ENCODE results near the gene MFSD1.
A peak's percentile ranks its signal among the peaks of the same experiment; 100 is the strongest.

MFSD1 gene

DNA sequence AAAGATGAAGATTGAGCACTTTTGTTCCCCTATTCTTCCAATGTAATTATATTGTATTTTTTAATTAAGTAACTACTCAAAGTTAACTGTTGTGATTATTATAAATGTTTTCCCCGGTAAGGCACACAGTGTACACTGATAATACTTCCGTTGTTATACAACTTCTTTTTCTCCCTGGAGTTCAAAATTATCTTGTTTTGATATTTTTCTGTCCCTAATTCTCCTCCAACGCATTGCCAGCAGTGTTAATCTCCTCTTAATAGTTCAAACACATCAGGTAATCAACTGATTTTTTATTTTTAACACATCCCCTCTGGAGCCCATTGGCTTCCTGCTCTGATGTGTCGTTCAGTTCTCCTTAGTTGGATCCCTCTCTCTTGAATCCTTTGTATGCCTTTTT is 32.3 kb upstream of the MFSD1 start:
- 86 to 90% methylated on average over 3 of the region's 4 CpGs for WGBS, 2 experiments (ENCODE audit: insufficient coverage in 2 of 2)
- Histone ChIP-seq H3K9me3 (ENCODE audit: control insufficient read depth, low read length) (no peaks in the 10 kb centered on the region), H3K36me3 (ENCODE audit: control insufficient read depth, insufficient read depth, low read length) (no peaks in the 10 kb centered on the region), H3K4me3 (ENCODE audit: extremely low read depth, insufficient read depth, low read length, poor library complexity, severe bottlenecking) (no peak overlapping the region), H3K27ac (ENCODE audit: low read depth, low read length, severe bottlenecking) (peak overlapping the region; percentile 55), H3K4me1 (ENCODE audit: control insufficient read depth, insufficient read depth, low read length, poor library complexity, severe bottlenecking) (peaks cover 30% of the 10 kb centered on the region)

DNA sequence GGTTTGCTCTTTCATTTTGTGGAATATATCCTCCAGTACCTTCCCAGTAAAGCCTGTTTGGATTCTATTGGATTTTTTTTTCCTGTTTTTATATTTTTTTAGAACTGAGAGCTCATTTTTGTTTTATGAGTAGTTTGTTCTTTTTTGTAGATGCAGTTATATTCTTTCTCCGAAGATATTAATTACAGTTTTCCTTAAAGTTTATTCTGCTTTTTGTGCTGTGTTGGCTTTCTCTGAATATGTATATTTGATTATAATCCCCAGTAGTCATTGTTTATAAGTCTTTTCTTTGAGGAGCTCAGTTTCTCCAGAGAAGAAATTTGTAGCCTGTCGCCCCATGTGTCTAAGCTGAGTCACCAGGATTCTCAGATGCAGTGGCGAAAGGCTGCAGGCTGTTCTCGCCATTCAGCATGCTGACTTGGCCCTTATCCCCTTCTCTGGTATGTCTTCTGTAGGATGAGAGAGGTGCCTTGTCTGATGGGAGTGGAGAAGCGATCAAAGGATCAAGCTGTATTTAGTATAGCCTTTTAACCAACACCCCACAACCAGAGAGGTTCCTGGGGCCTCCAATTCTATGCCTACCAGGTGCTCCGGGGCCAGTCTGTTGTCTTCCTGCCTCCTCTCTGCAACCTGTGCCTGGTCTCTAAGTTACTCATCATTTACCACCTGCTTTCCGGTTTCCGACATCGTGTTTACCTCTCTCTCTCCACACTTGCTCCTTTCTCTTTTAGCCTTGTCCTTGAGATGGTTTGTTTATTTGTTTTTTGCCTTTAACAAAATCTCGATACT is 31.7 kb upstream of the MFSD1 start:
- H3K9me3 ChIP-seq (ENCODE audit: control insufficient read depth, low read length), result no peaks in the 10 kb centered on the region
- H3K27ac ChIP-seq (ENCODE audit: low read depth, low read length, severe bottlenecking), result peak overlapping the region; percentile 55
- no peaks in the 10 kb centered on the region for H3K36me3 ChIP-seq (ENCODE audit: control insufficient read depth, insufficient read depth, low read length)
- 68 to 98% methylated on average over 3 to 4 of the region's 10 CpGs for WGBS, 2 experiments (ENCODE audit: insufficient coverage in 2 of 2)
- H3K4me3 ChIP-seq (ENCODE audit: extremely low read depth, insufficient read depth, low read length, poor library complexity, severe bottlenecking), result no peak overlapping the region
- peaks cover 30% of the 10 kb centered on the region for H3K4me1 ChIP-seq (ENCODE audit: control insufficient read depth, insufficient read depth, low read length, poor library complexity, severe bottlenecking)

DNA sequence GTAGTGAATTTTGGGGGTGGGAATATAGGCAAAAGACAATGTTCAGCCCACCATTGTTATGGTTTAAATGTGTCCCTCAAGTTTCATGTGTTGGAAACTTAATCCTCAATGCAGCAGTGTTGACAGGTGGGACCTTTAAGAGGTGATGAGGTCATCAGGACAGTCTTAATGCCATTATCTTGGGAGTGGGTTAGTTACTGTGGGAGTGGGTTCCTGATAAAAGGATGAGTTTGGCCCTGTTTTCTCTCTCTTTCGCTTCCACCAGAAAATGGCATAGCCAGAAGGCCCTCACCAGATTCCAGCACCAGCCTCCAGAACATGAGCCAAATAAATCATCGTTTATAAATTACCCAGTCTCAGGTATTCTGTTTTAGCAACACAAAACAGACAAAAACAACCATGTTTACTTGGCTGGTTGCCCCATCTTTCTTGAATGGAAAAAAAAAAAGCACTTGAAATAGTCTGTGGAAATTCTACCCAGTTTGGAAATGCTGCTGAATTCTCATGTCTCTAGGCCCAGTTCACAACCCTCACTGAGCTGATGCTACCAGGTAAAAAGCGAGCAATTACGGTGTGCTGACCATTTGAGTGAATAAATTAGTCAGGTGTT is 31.0 kb upstream of the MFSD1 start:
- WGBS, 2 experiments (ENCODE audit: insufficient coverage in 2 of 2), result 80 to 91% methylated on average over 3 to 4 of the region's 4 CpGs
- H3K27ac ChIP-seq (ENCODE audit: low read depth, low read length, severe bottlenecking), result no peak overlapping the region
- H3K4me1 ChIP-seq (ENCODE audit: control insufficient read depth, insufficient read depth, low read length, poor library complexity, severe bottlenecking), result peaks cover 30% of the 10 kb centered on the region
- no peak overlapping the region for H3K4me3 ChIP-seq (ENCODE audit: extremely low read depth, insufficient read depth, low read length, poor library complexity, severe bottlenecking)
- no peaks in the 10 kb centered on the region for H3K9me3 ChIP-seq (ENCODE audit: control insufficient read depth, low read length)
- H3K36me3 ChIP-seq (ENCODE audit: control insufficient read depth, insufficient read depth, low read length), result no peaks in the 10 kb centered on the region

DNA sequence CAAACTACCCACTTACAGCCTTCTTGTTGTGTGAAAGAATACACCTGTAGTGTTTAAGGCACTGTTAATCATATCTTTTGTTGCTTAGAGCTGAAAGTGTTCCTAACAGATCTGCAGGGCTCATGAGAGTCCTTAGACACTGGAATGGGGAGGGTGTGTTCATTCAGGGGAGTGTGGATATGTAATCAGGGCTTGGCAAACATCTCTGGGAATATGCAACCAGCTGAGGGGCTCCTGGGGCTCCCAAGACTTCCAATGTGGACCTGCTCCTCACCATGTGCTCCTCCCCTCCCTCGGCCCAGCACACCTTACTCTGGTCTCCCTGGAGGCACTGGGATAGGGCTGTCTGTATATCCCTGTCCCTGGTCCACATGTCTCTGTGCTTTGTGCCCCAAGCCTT is 30.3 kb upstream of the MFSD1 start:
- WGBS, 2 experiments (ENCODE audit: insufficient coverage in 2 of 2), result 83 to 100% methylated on average over 1 of the region's 1 CpG
- H3K9me3 ChIP-seq (ENCODE audit: control insufficient read depth, low read length), result no peaks in the 10 kb centered on the region
- H3K27ac ChIP-seq (ENCODE audit: low read depth, low read length, severe bottlenecking), result no peak overlapping the region

GRCh38 chr3:158771982-158772381 is 29.9 kb upstream of the MFSD1 start:
- Histone ChIP-seq H3K36me3 (ENCODE audit: control insufficient read depth, insufficient read depth, low read length) (no peaks in the 10 kb centered on the region), H3K4me3 (ENCODE audit: extremely low read depth, insufficient read depth, low read length, poor library complexity, severe bottlenecking) (no peak overlapping the region), H3K9me3 (ENCODE audit: control insufficient read depth, low read length) (no peaks in the 10 kb centered on the region), H3K4me1 (ENCODE audit: control insufficient read depth, insufficient read depth, low read length, poor library complexity, severe bottlenecking) (peaks cover 30% of the 10 kb centered on the region), H3K27ac (ENCODE audit: low read depth, low read length, severe bottlenecking) (no peak overlapping the region)
- 95 to 100% methylated on average over 2 to 3 of the region's 3 CpGs for WGBS, 2 experiments (ENCODE audit: insufficient coverage in 2 of 2)

More for the DNA sequence above, 30.3 kb upstream of the MFSD1 start:
- Histone ChIP-seq H3K36me3 (ENCODE audit: control insufficient read depth, insufficient read depth, low read length) (no peaks in the 10 kb centered on the region), H3K4me1 (ENCODE audit: control insufficient read depth, insufficient read depth, low read length, poor library complexity, severe bottlenecking) (peaks cover 30% of the 10 kb centered on the region), H3K4me3 (ENCODE audit: extremely low read depth, insufficient read depth, low read length, poor library complexity, severe bottlenecking) (no peak overlapping the region)

- Histone ChIP-seq H3K36me3 (ENCODE audit: control insufficient read depth, insufficient read depth, low read length) (no peaks in the 10 kb centered on the region), H3K4me1 (ENCODE audit: control insufficient read depth, insufficient read depth, low read length, poor library complexity, severe bottlenecking) (peaks cover 35% of the 10 kb centered on the region), H3K9me3 (ENCODE audit: control insufficient read depth, low read length) (no peaks in the 10 kb centered on the region), H3K27ac (ENCODE audit: low read depth, low read length, severe bottlenecking) (no peak overlapping the region), H3K4me3 (ENCODE audit: extremely low read depth, insufficient read depth, low read length, poor library complexity, severe bottlenecking) (no peak overlapping the region)
These were observed 28.7 kb upstream of the MFSD1 start for GRCh38 chr3:158773166-158773565.

DNA sequence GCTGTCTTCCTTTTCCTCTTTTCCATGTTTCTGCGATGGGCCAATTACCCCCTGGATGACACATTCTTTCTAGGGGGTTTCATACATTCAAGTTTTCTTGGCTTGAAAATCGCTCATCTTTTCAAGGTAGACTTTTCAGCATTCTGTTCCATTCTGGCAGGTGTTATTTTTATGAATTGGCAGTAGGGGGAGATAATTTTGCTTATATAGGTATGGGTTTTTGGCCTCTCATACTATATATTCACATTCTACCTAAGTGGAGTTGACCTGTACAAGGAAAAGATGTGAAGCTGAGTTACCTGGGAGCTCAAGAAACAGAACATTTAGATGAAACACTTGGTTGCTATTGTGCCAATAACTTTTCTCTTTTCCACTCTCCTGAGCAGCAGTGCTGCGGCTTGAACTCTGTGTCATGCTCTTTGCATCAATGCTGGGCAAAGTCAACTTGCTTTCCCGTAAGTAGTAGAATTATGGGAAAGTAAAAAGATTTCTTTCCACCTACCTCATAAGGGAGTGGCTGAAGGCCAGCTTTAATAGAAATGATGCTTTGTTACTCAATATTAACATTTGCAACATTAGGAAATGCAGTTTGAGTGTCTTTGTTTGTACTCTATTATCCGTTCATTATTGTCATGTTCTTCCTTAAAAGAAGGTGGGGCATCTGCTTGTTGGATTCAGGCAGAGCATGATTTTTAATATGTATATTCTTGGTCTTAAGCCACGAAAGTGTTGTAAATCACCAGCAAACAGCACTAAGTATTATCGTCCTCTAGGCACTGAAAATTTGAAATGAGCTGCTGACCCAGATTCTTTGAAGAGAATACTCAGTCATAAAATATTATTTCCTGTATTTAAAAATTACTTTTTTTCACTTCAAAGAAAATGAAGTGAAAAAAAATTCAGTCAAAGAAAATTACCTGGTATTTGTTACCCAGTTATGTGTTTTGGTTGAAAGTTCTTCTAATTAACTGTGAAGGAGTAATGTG is 27.7 kb upstream of the MFSD1 start:
- 83 to 94% methylated on average over 1 to 2 of the region's 7 CpGs for WGBS, 2 experiments (ENCODE audit: insufficient coverage in 2 of 2)
- no peaks in the 10 kb centered on the region for H3K9me3 ChIP-seq (ENCODE audit: control insufficient read depth, low read length)
- H3K4me1 ChIP-seq (ENCODE audit: control insufficient read depth, insufficient read depth, low read length, poor library complexity, severe bottlenecking), result peaks cover 25% of the 10 kb centered on the region
- H3K27ac ChIP-seq (ENCODE audit: low read depth, low read length, severe bottlenecking), result no peak overlapping the region
- H3K4me3 ChIP-seq (ENCODE audit: extremely low read depth, insufficient read depth, low read length, poor library complexity, severe bottlenecking), result no peak overlapping the region
- H3K36me3 ChIP-seq (ENCODE audit: control insufficient read depth, insufficient read depth, low read length), result no peaks in the 10 kb centered on the region

GRCh38 chr3:158774965-158775364 is 26.9 kb upstream of the MFSD1 start:
- 93% methylated on average over 2 of the region's 2 CpGs; no CpG with 5 or more reads in 1 of the 2 experiments for WGBS, 2 experiments (ENCODE audit: insufficient coverage in 2 of 2)
- Histone ChIP-seq H3K4me1 (ENCODE audit: control insufficient read depth, insufficient read depth, low read length, poor library complexity, severe bottlenecking) (peaks cover 17% of the 10 kb centered on the region), H3K36me3 (ENCODE audit: control insufficient read depth, insufficient read depth, low read length) (no peaks in the 10 kb centered on the region), H3K4me3 (ENCODE audit: extremely low read depth, insufficient read depth, low read length, poor library complexity, severe bottlenecking) (no peak overlapping the region), H3K9me3 (ENCODE audit: control insufficient read depth, low read length) (no peaks in the 10 kb centered on the region), H3K27ac (ENCODE audit: low read depth, low read length, severe bottlenecking) (no peak overlapping the region)

DNA sequence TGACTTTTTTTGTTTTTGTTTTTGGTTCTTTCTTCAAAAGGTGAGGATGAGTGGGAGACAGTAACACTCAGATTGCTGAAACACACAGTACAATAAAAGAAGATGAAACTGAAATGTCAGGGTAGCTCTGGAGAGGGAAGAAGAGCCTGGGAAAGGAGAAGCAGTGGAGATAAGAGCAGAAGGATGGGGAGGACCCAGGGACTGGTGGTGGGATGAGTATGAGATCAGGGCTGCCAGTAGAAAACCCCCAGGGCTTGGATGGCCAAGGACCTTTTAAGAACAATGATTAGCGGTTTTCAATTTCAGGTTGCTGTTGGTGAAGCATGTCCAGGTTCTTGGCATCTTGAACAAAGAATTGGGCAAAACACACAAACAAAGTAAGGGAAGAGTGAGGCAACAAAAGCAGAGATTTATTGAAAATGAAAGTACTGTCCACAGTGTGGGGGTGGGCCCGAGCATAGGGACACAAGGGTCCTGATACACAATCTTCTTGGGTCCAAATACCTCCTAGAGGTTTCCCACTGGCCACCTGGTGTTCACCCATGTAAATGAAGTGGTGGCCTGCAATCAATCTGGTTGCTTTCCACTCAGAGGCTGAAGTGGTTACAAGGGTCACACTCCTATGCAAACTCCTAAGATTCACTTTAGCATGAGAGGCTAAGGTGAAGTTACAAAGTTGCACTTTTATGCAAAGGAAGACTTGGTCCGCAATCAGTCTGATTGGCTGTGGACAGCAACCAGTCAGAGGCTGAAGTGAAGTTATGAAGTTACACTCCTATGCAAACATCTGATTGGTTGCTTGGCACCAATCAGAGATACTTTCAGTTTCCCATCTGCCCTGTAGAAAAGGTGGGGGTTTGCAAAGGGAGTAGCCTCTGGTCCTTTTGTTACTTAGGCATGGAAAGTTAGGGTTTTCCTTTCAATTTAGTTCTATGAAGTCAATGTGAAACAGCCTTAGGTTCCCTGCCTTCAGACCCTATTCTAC is 26.1 kb upstream of the MFSD1 start:
- no peak overlapping the region for H3K27ac ChIP-seq (ENCODE audit: low read depth, low read length, severe bottlenecking)

GRCh38 chr3:158776531-158776930 is 25.3 kb upstream of the MFSD1 start:
- no peaks in the 10 kb centered on the region for H3K9me3 ChIP-seq (ENCODE audit: control insufficient read depth, low read length)
- H3K4me3 ChIP-seq (ENCODE audit: extremely low read depth, insufficient read depth, low read length, poor library complexity, severe bottlenecking), result no peak overlapping the region
- peaks cover 8% of the 10 kb centered on the region for H3K4me1 ChIP-seq (ENCODE audit: control insufficient read depth, insufficient read depth, low read length, poor library complexity, severe bottlenecking)
- H3K36me3 ChIP-seq (ENCODE audit: control insufficient read depth, insufficient read depth, low read length), result no peaks in the 10 kb centered on the region
- no peak overlapping the region for H3K27ac ChIP-seq (ENCODE audit: low read depth, low read length, severe bottlenecking)
- 87 to 90% methylated on average over 5 to 7 of the region's 7 CpGs for WGBS, 2 experiments (ENCODE audit: insufficient coverage in 2 of 2)

More for the DNA sequence above, 26.1 kb upstream of the MFSD1 start:
- no peak overlapping the region for H3K4me3 ChIP-seq (ENCODE audit: extremely low read depth, insufficient read depth, low read length, poor library complexity, severe bottlenecking)
- no peaks in the 10 kb centered on the region for H3K36me3 ChIP-seq (ENCODE audit: control insufficient read depth, insufficient read depth, low read length)
- WGBS, 2 experiments (ENCODE audit: insufficient coverage in 2 of 2), result 96 to 100% methylated on average over 3 of the region's 3 CpGs
- no peaks in the 10 kb centered on the region for H3K9me3 ChIP-seq (ENCODE audit: control insufficient read depth, low read length)
- peaks cover 10% of the 10 kb centered on the region for H3K4me1 ChIP-seq (ENCODE audit: control insufficient read depth, insufficient read depth, low read length, poor library complexity, severe bottlenecking)

All from mesodermal cell (in vitro differentiated cells).